SK-N-SH (cell line): ENCODE data around the gene IL31. TPM values are rescaled to one million over a fixed set of nuclear protein-coding genes. Genes with fewer than 3 reads are reported as not detected.

Experiments
- CTCF ChIA-PET: fragments of 300-600, 350-600 bp; formaldehyde crosslinking; extraction: SDS; loops from one replicate; lab custom pipeline; 2021; lab: Yijun Ruan, JAX
- POLR2A ChIA-PET: fragments of 350-600 bp; sonication (Branson Sonifier 250); formaldehyde crosslinking; extraction: SDS; loops from one replicate; lab custom pipeline; 2020; ENCODE audit warnings: antibody characterized with exemption, inconsistent platforms; lab: Yijun Ruan, JAX
- DNase-seq: peaks from one replicate; pipeline ENCODE4 v3.0.0; 2012
- H2AFZ ChIP-seq: fragments of 200-600 bp; sonication (generic); 2 replicates; pipeline ENCODE4 v1.8.1; 2016; ENCODE audit warnings: antibody characterized with exemption, mild to moderate bottlenecking, low read depth
- H3F3A ChIP-seq: fragments of 200-600 bp; sonication (generic); replicated peaks from 2 replicates; pipeline ENCODE3; 2016; ENCODE audit warnings: antibody characterized with exemption, mild to moderate bottlenecking; ENCODE audit not compliant: insufficient read depth
- H3K27ac ChIP-seq, 2 experiments: fragments of 200-500 bp in 1 of 2; fragments of 200-600 bp in 1 of 2; sonication (Bioruptor generic) in 1 of 2; sonication (generic), shearing (Covaris generic) in 1 of 2; 2 replicates each; pipeline versions ENCODE4 v1.5.1 to v1.6.1; 2014 to 2016; ENCODE audit warnings: low read depth in 2 of 2, inconsistent platforms in 1 of 2, low read length in 1 of 2, mild to moderate bottlenecking in 1 of 2, mixed read lengths in 1 of 2
- H3K27me3 ChIP-seq: fragments of 200-600 bp; sonication (generic), shearing (Covaris generic); 2 replicates; pipeline ENCODE4 v1.6.1; 2016; ENCODE audit warnings: mixed run types; ENCODE audit not compliant: insufficient read depth
- H3K36me3 ChIP-seq, 2 experiments: fragments of 200-500 bp in 1 of 2; fragments of 200-600 bp in 1 of 2; sonication (Bioruptor generic) in 1 of 2; sonication (generic) in 1 of 2; replicated peaks in 1 of 2; 2 replicates each; pipeline versions ENCODE3 to v1.5.1; 2014 to 2016; ENCODE audit warnings: low read length in 1 of 2, mild to moderate bottlenecking in 1 of 2; ENCODE audit not compliant: insufficient read depth in 2 of 2, control insufficient read depth in 1 of 2
- H3K4me1 ChIP-seq, 2 experiments: fragments of 200-500 bp in 1 of 2; fragments of 200-600 bp in 1 of 2; sonication (Bioruptor generic) in 1 of 2; sonication (generic), shearing (Covaris generic) in 1 of 2; 2 replicates each; pipeline versions ENCODE4 v1.5.1 to v1.6.1; 2014 to 2016; ENCODE audit warnings: low read depth in 1 of 2, low read length in 1 of 2, mixed run types in 1 of 2; ENCODE audit not compliant: insufficient read depth in 2 of 2, control insufficient read depth in 1 of 2
- H3K4me2 ChIP-seq: fragments of 200-600 bp; sonication (generic), shearing (Covaris generic); 2 replicates; pipeline ENCODE4 v1.6.1; 2017; ENCODE audit warnings: mixed run types
- H3K4me3 ChIP-seq, 2 experiments: fragments of 200-500 bp in 1 of 2; fragments of 200-600 bp in 1 of 2; sonication (Bioruptor generic) in 1 of 2; sonication (generic), shearing (Covaris generic) in 1 of 2; 2 replicates each; pipeline versions ENCODE4 v1.5.1 to v1.8.1; 2014 to 2016; ENCODE audit warnings: low read depth in 2 of 2, inconsistent platforms in 1 of 2, low read length in 1 of 2, mild to moderate bottlenecking in 1 of 2, mixed read lengths in 1 of 2, moderate library complexity in 1 of 2
- H3K79me2 ChIP-seq: fragments of 200-600 bp; sonication (generic); 2 replicates; pipeline ENCODE4 v1.8.1; 2017; ENCODE audit warnings: mild to moderate bottlenecking; ENCODE audit not compliant: insufficient read depth
- H3K9ac ChIP-seq: fragments of 200-600 bp; sonication (generic); 2 replicates; pipeline ENCODE4 v1.6.1; 2017; ENCODE audit warnings: mixed run types
- H3K9me2 ChIP-seq: fragments of 200-600 bp; sonication (generic); 2 replicates; pipeline ENCODE4 v1.6.1; 2017; ENCODE audit warnings: mixed run types
- H3K9me3 ChIP-seq: fragments of 200-600 bp; sonication (generic); 2 replicates; pipeline ENCODE4 v1.6.1; 2017; ENCODE audit warnings: mixed run types, mild to moderate bottlenecking, moderate library complexity
- H4K20me1 ChIP-seq: fragments of 200-600 bp; sonication (generic); 2 replicates; pipeline ENCODE4 v1.6.1; 2017; ENCODE audit warnings: mild to moderate bottlenecking, mixed run types; ENCODE audit not compliant: insufficient read depth
- ELF1 ChIP-seq: IDR thresholded peaks from 2 replicates; pipeline ENCODE4 v1.4.0; 2012
- EP300 ChIP-seq, 2 experiments: IDR thresholded peaks; 2 replicates each; pipeline versions ENCODE4 v1.4.0 to v1.6.1; 2012; ENCODE audit warnings: borderline replicate concordance in 1 of 2, low read depth in 1 of 2, low read length in 1 of 2
- FOXJ3 ChIP-seq: sonication (generic); formaldehyde crosslinking; IDR thresholded peaks from 2 replicates; pipeline ENCODE4 v1.5.1; 2020; ENCODE audit warnings: mild to moderate bottlenecking, missing genetic modification reagents
- GATA2 ChIP-seq: sonication (generic); formaldehyde crosslinking; IDR thresholded peaks from 2 replicates; pipeline ENCODE4 v1.5.0; 2020; ENCODE audit warnings: mild to moderate bottlenecking, missing genetic modification reagents
- IRF3 ChIP-seq: fragments of 150-350 bp; IDR thresholded peaks from 2 replicates; pipeline ENCODE4 v1.6.1; 2016; ENCODE audit warnings: mild to moderate bottlenecking, low read depth, low read length
- MAX ChIP-seq: IDR thresholded peaks from 2 replicates; pipeline ENCODE4 v1.4.0; 2012; ENCODE audit warnings: low read depth
- PBX3 ChIP-seq: IDR thresholded peaks from 2 replicates; pipeline ENCODE4; 2012
- RCOR1 ChIP-seq: fragments of 150-350 bp; IDR thresholded peaks from 2 replicates; pipeline ENCODE4 v1.6.1; 2017; ENCODE audit warnings: antibody characterized with exemption, low read length
- REST ChIP-seq: IDR thresholded peaks from 2 replicates; pipeline ENCODE4 v1.6.1; 2012; ENCODE audit warnings: mild to moderate bottlenecking, low read depth, low read length, moderate library complexity
- RXRA ChIP-seq: IDR thresholded peaks from 2 replicates; pipeline ENCODE4 v1.4.0; 2012; ENCODE audit warnings: low read depth, mild to moderate bottlenecking, borderline replicate concordance
- SIN3A ChIP-seq: IDR thresholded peaks from 2 replicates; pipeline ENCODE4 v1.6.1; 2012; ENCODE audit warnings: low read depth, mild to moderate bottlenecking, low read length, moderate library complexity, borderline replicate concordance
- TEAD4 ChIP-seq: IDR thresholded peaks from 2 replicates; pipeline ENCODE4 v1.4.0; 2012; ENCODE audit warnings: mild to moderate bottlenecking, borderline replicate concordance; ENCODE audit not compliant: insufficient read depth
- YY1 ChIP-seq: IDR thresholded peaks from 2 replicates; pipeline ENCODE4 v1.4.0; 2012; ENCODE audit warnings: low read depth, mild to moderate bottlenecking
- WGBS: methylation state at CpG from one replicate; pipeline ENCODE4 v1.1.6; 2017; ENCODE audit warnings: low lambda C conversion rate; 5-methylcytosine and 5-hydroxymethylcytosine counted together
- polyA plus RNA-seq, 3 experiments: library from polyadenylated mRNA; depleted of rRNA; stranded (reverse); fragments of >200 nt; gene quantifications; 2 replicates each; pipeline ENCODE4 v1.2.3, GENCODE V29; 2012

Gene IL31
- polyA plus RNA-seq, 1 of the 3 experiments (the other 2 are of a cell fraction): not detected

DNA sequence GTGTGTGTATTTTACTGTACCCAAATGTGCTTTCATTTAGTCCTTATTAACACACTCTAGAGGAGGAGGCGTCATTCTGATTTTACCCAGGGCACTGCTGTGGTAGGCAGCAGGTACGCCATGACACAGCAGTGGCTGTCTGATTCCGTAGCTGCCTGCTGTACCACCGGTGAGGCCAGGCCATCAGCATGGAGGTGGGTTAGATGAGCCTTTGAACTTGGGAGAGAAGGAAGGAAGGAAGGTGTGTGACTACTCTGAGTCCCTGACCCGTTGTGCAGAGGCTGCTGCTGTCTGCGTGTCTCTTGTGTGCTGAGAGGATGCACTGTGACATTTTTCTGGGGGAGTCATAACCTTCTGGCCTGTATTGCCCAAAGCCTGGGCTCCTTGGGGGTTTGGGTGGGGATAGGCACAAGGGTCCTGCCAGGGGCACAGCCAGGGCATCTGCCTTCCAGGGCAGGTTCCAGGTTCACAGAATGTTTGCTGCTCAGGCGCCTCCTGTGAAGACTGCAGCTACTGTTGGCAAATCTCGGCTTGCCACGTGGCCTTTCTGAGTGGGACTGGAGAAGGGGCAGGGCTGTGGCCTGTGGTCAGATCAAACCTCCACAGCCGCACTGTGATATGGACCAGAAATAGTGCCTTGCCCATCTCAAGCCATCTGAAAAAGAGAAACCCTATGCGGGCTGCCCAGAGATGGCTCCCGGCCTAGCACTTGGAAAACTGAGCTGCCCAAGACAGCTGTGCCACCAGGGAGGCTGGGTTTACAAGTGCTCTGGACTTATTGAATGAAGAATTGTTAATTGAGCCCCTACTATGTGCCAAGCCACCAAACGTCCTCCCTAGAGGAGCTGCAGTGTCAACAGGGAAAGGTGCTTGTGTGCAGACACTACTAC is 48.3 kb downstream of the IL31 start:
- H3K27ac ChIP-seq: no peak overlapping the region

DNA sequence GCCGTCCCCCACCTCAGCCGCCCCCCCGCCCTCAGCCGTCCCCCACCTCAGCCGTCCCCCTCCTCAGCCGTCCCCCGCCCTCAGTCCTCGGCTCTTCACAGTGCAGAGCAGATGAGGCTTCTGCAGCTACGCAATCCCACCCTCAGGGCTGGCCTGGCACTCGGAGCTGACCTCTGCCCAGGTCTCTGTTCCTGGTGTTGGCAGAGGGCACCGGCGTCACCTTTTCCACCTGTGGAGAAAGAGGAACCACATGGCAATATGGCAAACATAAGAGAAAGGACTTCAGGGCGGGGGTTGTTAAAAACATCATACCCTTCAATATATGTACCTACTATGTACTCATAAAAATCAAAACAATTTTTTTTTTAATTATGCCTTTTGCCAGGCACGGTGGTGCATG is 49.7 kb downstream of the IL31 start:
- peaks cover 13% of the 10 kb centered on the region; the same call in 1 of the 2 replicates for H4K20me1 ChIP-seq

More for the DNA sequence above, 48.3 kb downstream of the IL31 start:
- H2AFZ ChIP-seq: no peak overlapping the region
- TF ChIP-seq RXRA (no peak), MAX (no peak)
- H3F3A ChIP-seq: peaks cover 7% of the 10 kb centered on the region
- H3K27me3 ChIP-seq: no peaks in the 10 kb centered on the region
- H3K9me2 ChIP-seq: no peaks in the 10 kb centered on the region
- no peak overlapping the region for H3K4me2 ChIP-seq
- CTCF ChIA-PET: interaction anchor here (0.6 to 8.8 kb wide), 8 partner anchors 26 to 231 kb away, joined by 3 to 157 read pairs (median 4); no protein-coding TSS in a partner anchor
- H3K4me1 ChIP-seq: peaks cover 2 to 4% of the 10 kb centered on the region in 2 experiments; a peak in 2 of 4 replicates
- peaks cover 10 to 31% of the 10 kb centered on the region in 2 experiments for H3K36me3 ChIP-seq
- H3K9ac ChIP-seq: no peak overlapping the region
- no peak overlapping the region for H3K4me3 ChIP-seq
- WGBS: 88% methylated on average over 11 of the region's 13 CpGs
- H3K79me2 ChIP-seq: peaks cover 61% of the 10 kb centered on the region
- peaks cover 15% of the 10 kb centered on the region; the same call in 1 of the 2 replicates for H4K20me1 ChIP-seq
- no peaks in the 10 kb centered on the region for H3K9me3 ChIP-seq
- no peak for DNase-seq
- POLR2A ChIA-PET: no interaction called here

More for the DNA sequence above, 49.7 kb downstream of the IL31 start:
- H3F3A ChIP-seq: peaks cover 4% of the 10 kb centered on the region
- no peak overlapping the region for H2AFZ ChIP-seq
- no peak overlapping the region for H3K9ac ChIP-seq
- H3K4me3 ChIP-seq: no peak overlapping the region
- peaks cover 2 to 4% of the 10 kb centered on the region in 2 experiments; a peak in 2 of 4 replicates for H3K4me1 ChIP-seq
- WGBS: 95% methylated on average over 14 of the region's 14 CpGs
- no peak for TF ChIP-seq PBX3
- no peak for TF ChIP-seq SIN3A
- TF ChIP-seq REST: no peak
- no peak for TF ChIP-seq YY1
- TF ChIP-seq EP300 (IDR thresholded peaks at IDR 0.05; ENCODE audit: borderline replicate concordance in 1 of 2, low read depth in 1 of 2, low read length in 1 of 2): no peak
- no peak for TF ChIP-seq ELF1
- TF ChIP-seq RCOR1: no peak
- no peak for TF ChIP-seq FOXJ3 (CRISPR knock-in tag)
- no peak for TF ChIP-seq RXRA
- TF ChIP-seq TEAD4: no peak
- no peak for TF ChIP-seq GATA2 (CRISPR knock-in tag)
- TF ChIP-seq IRF3: no peak
- TF ChIP-seq MAX: no peak
- TF ChIP-seq, all 33 proteins: peak for 0
- Histone ChIP-seq H3K36me3 (peaks cover 10 to 22% of the 10 kb centered on the region in 2 experiments), H3K27ac (no peak overlapping the region), H3K27me3 (no peaks in the 10 kb centered on the region), H3K4me2 (no peak overlapping the region), H3K9me2 (no peaks in the 10 kb centered on the region), H3K9me3 (no peaks in the 10 kb centered on the region), H3K79me2 (peaks cover 74% of the 10 kb centered on the region)
- ChIA-PET POLR2A (no interaction called here), CTCF (interaction anchor here (1.0 to 8.8 kb wide), 31 partner anchors 8 to 230 kb away, joined by 3 to 157 read pairs (median 11); no protein-coding TSS in a partner anchor)
- DNase-seq: no peak
